Measurements from ENCODE around the gene OLIG3.

The OLIG3 gene

GRCh38 chr6:137475103-137475502 is 19.1 kb downstream of the OLIG3 start:
- TF ChIP-seq CTCF (conservative IDR thresholded peaks at IDR 0.05), result peak; percentile 38
- no peak for TF ChIP-seq ZFX (IDR thresholded peaks at IDR 0.05)

GRCh38 chr6:137473598-137473997 is 20.6 kb downstream of the OLIG3 start:
- no peak overlapping the region for H3K27ac ChIP-seq
- no peak for TF ChIP-seq ZFX (IDR thresholded peaks at IDR 0.05)
- no peak for TF ChIP-seq CTCF (conservative IDR thresholded peaks at IDR 0.05)

More at GRCh38 chr6:137475103-137475502, 19.1 kb downstream of the OLIG3 start:
- no peak overlapping the region for H3K27ac ChIP-seq

- TF ChIP-seq CTCF (conservative IDR thresholded peaks at IDR 0.05) (no peak), ZFX (IDR thresholded peaks at IDR 0.05) (no peak)
- no peak overlapping the region for H3K27ac ChIP-seq
Measured at GRCh38 chr6:137472641-137473137, 21.5 kb downstream of the OLIG3 start.

GRCh38 chr6:137471986-137472385 is 22.2 kb downstream of the OLIG3 start:
- no peak overlapping the region for H3K27ac ChIP-seq
- TF ChIP-seq ZFX (IDR thresholded peaks at IDR 0.05), result no peak
- no peak for TF ChIP-seq CTCF (conservative IDR thresholded peaks at IDR 0.05)

GRCh38 chr6:137471497-137471896 is 22.7 kb downstream of the OLIG3 start:
- TF ChIP-seq ZFX (IDR thresholded peaks at IDR 0.05) (no peak), CTCF (conservative IDR thresholded peaks at IDR 0.05) (no peak)
- no peak overlapping the region for H3K27ac ChIP-seq

GRCh38 chr6:137467211-137467610 is 27.0 kb downstream of the OLIG3 start:
- no peak for TF ChIP-seq CTCF (conservative IDR thresholded peaks at IDR 0.05)
- TF ChIP-seq ZFX (IDR thresholded peaks at IDR 0.05), result no peak
- H3K27ac ChIP-seq, result no peak overlapping the region

GRCh38 chr6:137465378-137466009 is 28.7 kb downstream of the OLIG3 start:
- no peak for TF ChIP-seq CTCF (conservative IDR thresholded peaks at IDR 0.05)
- no peak for TF ChIP-seq ZFX (IDR thresholded peaks at IDR 0.05)
- H3K27ac ChIP-seq, result no peak overlapping the region
